Cardiac septum (tissue), 1 donor: ENCODE measurements around the gene SUFU. TPM values are rescaled to one million over a fixed set of nuclear protein-coding genes. Genes with fewer than 3 reads are reported as not detected.
A peak's percentile ranks its signal among the peaks of the same experiment; 100 is the strongest.

Source experiments
- DNase-seq: peaks from one replicate; pipeline ENCODE4 v3.0.0-alpha.2; 2020; ENCODE audit warnings: low spot score
- intact Hi-C: fragments of 100-400 bp; cut with DNase I; formaldehyde crosslinking; loops from one replicate; pipeline ENCODE4 v1.14.0; 2022
- total RNA-seq: library from RNA; stranded (reverse); fragmentation: NEBNext Ultra II Directional; extraction: Animal tissue kit (Norgen Biotek cat#: 25700); gene quantifications from one replicate; pipeline ENCODE4 v1.2.1, GENCODE V29; 2021
- donor health status: DM: no; HTN: no; CAD: no.

The SUFU gene
- total RNA-seq, 1 donor from 2014 or later, result 6.1 TPM

DNA sequence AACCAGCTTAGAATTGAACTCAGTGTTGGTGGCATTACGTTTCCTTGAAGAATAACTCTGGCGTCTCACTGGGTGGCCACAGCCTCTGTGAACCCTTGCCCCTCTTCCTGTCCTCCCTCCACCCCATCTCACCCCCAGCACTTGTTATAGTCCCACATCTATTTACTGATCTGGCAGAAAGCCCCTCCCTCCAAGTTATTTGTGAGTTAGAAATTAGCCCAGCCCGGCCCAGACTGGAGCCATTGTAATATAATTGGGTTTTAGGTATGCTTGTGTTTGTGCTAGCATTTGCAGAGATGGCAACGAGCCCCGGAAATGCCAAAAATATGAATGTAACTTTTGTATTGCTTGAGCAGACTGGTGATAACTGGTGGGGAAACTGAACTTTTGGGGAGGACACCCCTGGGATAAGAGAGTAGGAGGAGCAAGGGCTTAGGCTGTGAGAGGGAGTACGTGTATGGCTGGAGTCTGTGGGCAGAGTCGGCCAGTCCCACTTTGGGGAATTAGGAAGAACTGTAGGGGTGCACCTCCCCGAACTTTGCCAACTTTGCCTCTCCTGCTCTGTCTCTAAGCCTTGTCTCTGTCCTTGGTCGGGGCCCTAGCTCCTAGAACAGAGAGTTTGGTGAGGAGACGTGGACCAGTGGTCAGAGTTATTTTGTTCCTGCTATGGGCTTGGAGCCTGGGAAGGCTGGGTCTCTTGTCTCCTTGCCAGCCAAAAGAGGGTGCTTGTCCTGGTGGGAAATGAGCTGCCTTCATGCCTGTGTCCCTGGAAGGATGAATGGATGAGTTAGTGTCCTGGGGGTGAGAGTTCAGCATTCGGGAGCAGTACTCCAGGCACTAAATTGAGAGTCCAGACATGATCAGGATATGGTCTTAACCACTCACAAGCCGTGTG is 121.2 kb downstream of the SUFU start:
- intact Hi-C loops, result no loop called here
- no peak for DNase-seq

DNA sequence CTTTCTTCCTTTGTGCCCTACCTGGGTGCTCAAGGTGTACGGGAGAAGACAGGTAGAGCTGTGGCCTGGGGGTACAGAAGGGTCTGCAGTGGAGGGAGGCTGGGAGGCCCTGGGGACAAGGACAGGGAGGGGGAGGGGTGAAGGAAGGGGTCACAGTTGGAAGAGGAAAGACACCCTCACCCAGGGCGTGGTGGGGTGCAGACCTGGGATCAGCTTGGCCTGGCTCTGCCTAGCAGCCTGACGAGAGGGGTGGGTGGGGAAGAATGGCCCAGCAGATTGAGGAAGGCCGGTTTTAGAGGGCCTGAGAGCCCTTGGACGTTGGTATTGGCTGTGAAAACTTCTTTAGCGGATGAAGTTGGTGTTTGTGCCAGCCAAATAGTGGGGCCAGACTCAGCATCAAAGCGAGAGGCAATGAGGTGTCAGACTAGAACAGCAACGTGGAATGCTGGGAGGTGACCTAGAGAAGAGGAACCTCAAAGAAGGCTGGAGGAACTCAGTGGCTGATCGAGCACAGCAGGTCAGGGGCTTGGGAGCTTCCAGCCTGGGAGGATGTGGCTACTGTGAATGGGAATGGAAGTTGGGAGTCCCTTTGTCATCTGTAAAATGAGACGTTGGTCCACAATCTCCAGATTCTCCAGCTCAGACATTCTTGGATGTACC is 122.4 kb downstream of the SUFU start:
- intact Hi-C loops, result no loop called here
- DNase-seq, result no peak

DNA sequence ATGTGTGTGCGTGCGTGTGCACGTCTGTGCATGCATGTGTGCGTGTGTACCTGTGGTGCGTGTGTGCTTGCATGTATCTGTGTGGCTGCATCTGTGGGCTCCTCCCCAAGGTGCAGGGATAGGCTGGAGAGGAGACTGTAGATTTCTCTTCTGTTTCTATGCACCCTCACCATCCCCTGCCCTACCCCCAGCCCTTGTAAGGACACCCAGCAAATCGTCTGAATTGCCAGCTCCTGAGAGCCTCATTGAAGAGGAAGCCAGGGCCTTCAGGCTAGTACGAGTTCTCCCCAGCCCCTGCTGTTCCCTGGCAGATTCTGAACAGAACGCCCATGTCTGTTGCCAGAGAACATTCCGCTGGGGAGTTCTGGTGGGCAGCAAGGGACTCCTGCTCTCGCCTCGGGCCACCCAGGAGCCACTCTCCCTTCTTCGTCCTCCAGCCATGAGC is 123.5 kb downstream of the SUFU start:
- DNase-seq, result no peak
- intact Hi-C loops, result no loop called here

DNA sequence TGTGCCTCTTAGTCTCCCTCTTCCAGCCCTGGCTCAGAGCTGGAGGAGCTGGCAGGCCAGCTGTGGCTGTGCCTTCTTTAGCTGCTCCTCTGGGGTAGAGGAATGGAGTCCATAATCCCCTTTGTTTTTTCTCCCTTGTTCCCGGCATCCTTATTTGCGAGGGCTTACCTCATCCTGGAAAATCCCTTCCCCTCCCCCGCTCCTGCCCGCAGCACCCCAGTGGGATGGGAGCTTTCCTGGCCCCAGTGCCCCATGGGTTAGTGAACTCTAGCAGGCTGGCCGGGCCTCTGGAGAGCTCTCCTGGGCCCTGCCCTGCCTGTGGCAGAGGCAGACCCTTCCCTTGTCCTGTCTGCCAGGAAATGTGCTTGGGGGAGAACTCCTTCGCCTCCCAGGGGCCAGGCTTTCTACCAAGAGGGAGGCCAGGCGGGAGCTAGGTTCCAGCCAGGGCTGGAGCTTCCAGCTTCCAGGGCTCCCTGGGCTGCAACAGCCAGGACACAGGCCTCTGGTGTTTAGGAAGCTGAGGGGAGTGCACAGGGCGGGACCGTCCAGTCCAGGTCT is 124.0 kb downstream of the SUFU start:
- DNase-seq, result peak; percentile 78
- intact Hi-C loops, result no loop called here

DNA sequence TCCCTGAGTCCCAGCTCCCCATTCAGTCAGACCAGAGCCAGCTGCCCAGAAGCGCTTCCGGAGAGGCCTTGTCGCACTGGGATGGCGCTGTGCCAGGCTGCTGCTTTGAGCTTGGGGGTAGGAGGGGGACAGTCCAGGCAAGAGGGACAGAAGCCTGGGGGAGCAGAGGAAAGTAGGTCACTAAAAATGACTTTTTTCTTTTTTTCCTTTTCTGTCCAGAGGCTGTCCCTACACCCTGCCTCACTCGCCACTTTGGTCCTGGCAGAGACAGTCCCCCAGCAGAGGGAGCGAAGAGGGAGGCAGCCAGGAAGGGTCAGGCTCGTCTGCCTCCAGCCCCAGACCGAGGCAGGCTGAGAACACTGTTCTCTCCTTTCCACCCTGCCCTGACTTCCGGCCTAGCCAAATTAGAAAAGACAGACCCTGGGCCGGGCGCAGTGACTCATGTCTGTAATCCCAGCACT is 124.7 kb downstream of the SUFU start:
- intact Hi-C loops, result no loop called here
- no peak for DNase-seq

DNA sequence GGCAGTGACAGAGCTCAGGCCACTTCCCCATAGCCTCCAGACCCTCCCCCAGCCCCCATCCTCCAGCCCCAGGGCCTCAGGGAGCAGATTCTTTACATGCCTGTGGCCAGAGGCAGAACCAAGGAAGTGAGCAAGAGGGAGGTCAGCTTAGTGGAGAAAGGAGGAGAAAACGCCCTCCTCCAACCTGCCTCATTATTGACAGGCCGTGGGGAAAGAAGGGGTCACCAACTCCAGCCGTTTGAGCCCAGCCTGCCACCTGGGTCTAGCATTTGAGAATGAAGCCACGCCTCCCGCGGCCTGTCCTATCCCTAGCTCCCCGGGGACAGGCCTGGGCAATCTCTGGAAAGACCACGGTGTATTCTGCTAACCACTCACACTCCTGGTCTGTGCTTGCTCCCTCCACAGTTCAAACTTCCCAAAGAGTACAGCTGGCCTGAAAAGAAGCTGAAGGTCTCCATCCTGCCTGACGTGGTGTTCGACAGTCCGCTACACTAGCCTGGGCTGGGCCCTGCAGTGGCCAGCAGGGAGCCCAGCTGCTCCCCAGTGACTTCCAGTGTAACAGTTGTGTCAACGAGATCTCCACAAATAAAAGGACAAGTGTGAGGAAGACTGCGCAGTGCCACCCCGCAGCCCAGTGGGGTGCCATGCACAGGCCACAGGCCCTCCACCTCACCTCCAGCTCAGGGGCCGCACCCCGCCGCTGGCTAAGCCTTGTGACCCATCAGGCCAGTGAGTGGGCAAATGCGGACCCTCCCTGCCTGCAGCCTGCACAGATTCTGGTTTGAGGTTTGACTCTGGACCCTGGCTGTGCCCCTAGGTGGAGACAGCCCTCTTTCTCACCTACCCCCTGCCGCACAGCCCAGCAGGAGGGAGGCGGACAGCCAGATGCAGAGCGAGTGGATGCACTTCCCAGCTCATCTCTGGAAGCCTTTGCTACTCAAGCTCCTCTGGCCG is 126.2 kb downstream of the SUFU start:
- no peak for DNase-seq
- intact Hi-C loops, result no loop called here

DNA sequence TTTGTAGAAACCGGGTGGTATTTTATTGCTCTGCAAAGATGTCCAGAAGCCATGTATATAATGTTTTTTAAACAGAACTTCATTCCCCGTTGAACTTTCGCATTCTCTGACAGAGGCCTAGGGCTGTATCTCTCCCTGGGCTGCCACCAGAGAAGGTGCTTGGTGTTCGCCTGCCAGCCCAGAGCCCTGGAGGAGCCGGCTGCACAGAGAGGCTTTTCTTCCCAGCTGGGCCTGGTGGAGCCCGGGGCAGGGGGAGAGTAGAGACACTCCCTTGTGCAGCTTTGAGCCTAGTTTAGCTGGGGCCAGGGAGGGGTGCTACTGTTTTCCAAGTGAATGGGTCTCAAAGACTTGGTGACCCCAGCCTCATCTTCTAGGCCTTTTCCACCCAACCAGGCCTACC is 126.9 kb downstream of the SUFU start:
- no peak for DNase-seq
- intact Hi-C loops, result no loop called here

DNA sequence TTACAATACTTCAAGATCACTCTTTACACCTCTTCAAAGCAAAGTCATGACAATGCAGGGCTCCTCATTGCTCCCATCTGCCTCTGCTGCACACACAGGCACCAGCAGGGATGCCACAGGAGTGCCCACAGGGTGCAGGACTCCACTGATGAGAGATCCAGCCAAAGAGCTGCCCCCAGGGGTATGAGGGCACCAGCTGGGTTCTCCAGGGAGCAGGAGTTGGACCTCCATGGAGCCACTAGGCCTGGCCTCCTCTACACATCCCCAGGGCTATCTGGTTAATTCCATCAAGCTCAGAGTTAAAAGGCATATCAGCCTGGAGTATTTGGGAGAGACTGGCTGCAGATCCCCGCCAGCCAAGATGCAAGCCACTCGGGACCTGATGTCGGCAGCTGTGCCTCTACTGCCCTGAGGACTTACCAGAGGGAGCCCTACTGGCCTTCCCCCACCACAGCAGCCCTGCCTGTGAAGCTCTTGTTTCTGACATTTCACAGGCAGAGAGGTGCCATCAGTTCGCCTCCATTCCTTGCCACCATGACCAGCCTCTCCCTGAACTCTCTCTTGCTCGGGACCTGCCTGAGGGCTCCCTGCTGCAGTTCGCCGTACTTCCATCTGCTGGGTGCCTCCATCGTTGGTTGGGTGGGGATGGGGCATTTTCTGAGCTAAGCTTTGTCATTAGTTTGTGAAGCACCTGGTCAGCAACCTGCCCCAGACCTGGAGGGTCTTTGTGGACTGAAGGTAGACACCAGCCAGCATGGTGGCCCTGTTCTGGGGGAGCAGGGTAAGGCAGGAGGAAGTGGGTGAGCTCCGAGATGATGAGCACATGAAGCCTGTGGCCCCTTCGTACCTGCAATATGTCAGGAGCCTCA is 128.0 kb downstream of the SUFU start:
- intact Hi-C loops, result no loop called here
- DNase-seq, result no peak

DNA sequence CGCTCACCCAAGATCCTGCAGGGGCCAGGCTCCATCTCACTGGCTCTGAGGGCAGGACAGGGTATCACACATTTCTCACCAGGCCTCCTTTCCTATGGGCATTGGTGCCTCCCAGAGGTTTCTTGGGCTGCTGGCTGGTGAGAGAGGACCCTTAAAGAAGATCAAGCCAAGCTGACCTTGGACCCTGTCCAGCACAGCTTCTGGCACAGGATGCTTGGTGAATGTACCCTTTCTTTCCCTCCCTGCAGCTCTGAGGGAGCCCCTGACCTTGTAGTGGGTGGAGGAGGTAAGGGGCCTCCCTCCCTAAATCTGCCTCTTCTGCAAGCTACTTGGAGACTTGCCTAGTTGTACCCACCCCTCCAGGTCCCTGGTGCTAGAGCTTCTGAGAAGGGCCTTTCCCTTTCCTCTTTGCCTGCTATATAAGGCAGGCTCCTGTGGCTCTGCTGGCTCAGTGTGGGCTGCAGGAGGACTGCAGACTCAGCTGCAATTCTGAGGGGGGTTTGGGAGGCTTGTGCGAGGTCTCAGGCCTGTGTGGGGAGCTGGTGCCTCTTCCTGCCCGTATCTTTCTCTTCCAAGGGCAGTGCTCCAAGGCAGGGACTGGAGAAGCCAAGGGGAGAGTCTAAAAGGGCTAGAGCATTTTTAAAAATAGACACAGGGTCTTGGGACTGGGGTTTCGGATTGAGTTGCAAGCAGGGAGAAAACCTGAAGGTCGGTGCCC is 128.8 kb downstream of the SUFU start:
- peak; percentile 72 for DNase-seq
- intact Hi-C loops, result no loop called here

DNA sequence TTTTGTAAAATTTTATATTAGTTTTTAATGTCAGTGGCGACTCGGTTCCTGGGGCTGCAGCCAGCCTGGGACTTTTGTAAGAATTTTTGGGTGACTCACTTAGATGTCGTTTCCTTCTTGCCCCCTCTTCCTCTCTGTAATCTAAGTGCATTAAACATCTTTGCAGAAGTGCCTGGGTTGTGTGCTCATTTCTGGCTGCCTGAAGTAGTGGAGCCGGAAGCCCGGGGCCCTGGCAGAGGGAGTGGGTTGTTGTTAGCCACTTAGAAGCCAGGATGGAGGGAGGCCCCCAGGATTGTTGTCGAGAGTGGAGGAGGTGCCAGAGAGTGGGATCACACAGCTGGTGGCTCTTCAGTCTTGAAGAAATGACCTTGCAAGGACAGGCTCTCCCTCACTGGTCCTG is 129.5 kb downstream of the SUFU start:
- intact Hi-C loops, result no loop called here
- peak; percentile 76 for DNase-seq

DNA sequence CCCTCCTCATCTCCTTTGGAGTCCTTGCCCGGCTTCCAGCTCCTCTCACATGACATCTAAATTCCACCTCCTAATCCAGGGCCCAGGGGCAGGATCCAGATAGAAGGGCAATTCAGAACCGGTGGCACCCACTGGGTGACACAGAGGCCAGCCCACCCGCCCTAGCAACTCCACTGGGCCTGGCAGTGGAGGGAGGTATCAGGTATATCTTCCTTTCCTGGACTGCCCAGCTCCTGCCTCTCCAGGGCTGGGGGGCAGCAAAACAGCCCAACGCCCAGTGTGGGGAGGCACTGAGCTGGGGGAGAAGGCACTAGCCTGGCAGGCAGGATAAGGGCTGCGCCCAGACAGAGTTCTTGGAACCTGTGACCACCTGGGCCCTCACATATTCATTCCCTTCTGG is 130.1 kb downstream of the SUFU start:
- peak; percentile 73 for DNase-seq

DNA sequence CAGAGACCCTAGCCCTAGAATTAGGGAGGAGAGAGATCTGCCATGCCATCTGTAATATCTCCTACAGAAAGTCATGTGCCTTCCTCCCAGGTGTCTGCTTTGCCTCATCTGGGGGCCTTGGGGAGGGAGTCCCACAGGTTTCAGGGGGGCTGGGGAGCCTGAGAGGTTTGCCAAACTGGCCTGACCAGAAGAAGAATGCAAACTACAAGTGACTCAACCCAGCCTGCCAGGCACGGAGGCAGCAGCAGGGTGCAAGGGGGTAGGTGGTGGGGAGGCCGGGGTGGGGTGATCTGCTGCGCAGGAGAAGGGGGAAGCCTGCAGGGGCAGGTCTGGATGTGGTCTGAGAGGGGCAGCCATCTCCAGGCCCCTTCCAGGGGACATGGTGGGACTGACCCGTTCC is 130.9 kb downstream of the SUFU start:
- intact Hi-C loops, result no loop called here
- DNase-seq, result no peak

More for the DNA sequence above, 130.1 kb downstream of the SUFU start:
- intact Hi-C loops, result no loop called here

DNA sequence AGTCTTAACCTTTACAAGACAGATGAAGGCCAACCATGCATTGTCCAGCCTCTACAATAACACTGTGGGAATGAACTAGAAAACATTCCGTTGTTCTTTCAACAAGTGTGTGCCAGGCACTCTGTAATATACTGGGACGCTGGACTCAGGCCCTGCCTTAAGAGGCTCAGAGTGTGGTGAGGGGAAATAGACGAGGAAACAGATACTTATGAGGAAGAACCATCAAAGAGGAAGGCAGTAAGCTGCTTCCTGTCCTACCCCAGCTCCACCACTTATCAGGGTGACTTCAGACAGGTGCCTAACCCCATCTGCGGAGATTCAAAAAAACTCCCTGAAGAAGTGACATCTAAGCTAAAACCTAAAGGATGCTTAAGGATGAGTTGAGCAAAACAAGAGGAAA is 131.6 kb downstream of the SUFU start:
- DNase-seq, result no peak
- intact Hi-C loops, result no loop called here

DNA sequence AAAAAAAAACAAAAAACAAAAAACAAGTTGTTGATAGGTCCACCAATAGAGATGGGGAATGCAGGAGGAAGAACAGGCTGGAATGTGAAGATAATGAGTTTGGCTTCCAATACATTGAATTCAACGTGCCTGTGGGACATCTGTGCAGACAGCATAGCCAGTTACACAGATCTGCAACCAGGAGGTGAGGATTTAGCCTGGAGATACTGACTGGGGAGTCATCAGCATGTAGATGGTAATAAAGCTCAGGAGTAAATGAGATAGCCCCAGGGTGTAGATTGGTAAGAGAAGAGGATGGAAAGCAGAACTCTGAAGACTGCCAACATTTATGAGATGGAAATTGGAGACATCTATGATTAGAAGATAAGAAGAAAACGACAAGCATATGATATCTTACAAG is 135.8 kb downstream of the SUFU start:
- DNase-seq, result no peak
- intact Hi-C loops, result no loop called here

DNA sequence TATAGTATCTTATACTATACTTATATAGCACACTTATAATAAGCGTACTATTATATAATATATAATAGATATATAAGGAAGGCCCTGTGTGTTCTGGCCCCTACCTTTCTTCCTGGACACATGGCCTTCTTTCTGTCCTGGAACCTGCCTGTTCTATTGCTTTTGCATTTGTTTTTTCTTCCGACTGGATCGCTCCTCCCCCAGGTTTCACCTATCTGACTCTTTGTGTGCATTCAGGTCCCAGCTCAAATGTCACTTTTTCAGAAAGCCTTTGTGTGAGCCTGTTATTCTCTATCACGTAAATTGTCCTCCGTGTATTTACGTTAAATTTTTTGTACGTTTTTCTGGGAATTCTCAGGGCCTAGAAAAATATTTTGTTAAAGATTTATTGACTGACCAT is 137.6 kb downstream of the SUFU start:
- DNase-seq, result no peak
- intact Hi-C loops, result no loop called here

DNA sequence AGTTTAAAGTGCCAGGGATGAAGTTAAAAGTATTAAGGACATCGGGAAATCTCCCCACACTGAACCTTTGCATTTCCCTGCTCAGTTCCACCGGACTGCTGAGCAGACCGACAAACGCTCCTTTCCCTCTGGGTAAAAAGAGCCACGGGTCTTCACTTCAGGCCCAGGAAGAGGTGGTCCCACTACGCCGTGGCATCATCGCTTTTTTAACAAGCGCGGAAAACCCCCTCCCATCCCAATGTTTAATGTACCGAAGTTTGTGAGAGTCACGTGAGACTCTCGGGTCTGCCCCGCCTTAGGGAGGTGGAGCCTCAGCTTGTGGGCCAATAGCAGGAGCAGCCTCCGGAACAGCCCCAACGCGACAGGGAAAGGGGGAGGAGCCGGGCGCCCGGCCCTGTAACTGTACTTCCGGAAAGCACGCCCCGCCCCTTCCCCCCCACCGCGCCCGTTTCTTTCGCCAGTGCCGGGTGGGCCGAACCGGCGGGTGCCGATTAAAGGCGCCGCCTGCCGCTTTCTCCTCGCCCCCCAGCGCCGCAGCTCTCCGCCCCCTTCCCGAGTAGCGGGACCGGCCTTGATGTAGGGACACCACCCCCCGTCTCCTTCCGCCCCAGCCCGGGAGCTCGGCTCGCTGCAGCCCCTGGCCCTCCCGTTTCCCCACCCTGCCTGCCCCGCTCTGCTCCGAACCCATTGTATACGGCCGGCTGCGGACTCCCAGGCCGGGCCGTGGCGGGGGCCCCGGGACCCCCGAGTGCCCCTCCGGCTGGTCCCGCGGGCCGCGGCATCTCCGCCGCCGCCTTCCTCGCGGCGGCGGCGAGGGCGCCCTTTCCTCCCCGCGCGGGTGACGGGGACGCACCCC is 138.3 kb downstream of the SUFU start:
- peak; percentile 99 for DNase-seq
- intact Hi-C loops, result loop anchor here (2.0 kb wide), 2 partner anchors 45 to 139 kb away; partner anchors contain the start of genes ACTR1A and SUFU
